ENCODE data around the gene DNAJC8. TPM values are rescaled to one million over a fixed set of nuclear protein-coding genes. Genes with fewer than 3 reads are reported as not detected.

The DNAJC8 gene
- total RNA-seq, 2 experiments from 2014 or later, result 100 to 104 TPM

GRCh38 chr1:28247612-28248272, 14.9 kb upstream of the DNAJC8 start:
- no peak for DNase-seq
- Mint-ChIP-seq H3K4me3 (peak overlapping the region; percentile 82), H3K27me3 (no peaks in the 10 kb centered on the region), H3K4me1 (peaks cover 59% of the 10 kb centered on the region), H3K27ac (peak overlapping the region; percentile 96), H3K9me3 (no peaks in the 10 kb centered on the region), H3K36me3 (ENCODE audit: low read depth) (peaks cover 6% of the 10 kb centered on the region)
- CTCF ChIA-PET, result interaction anchor here (0.6 to 6.4 kb wide), 30 partner anchors 9 to 628 kb away, joined by 3 to 77 read pairs (median 6); partner anchors contain the start of genes ATP5IF1, DNAJC8, EYA3 and MED18
- POLR2A ChIA-PET, result interaction anchor here (1.2 to 10.1 kb wide), 12 partner anchors 12 to 421 kb away, joined by 3 to 159 read pairs (median 18); partner anchors contain the start of genes ATP5IF1, GMEB1, MED18 and PHACTR4

- Mint-ChIP-seq H3K36me3 (ENCODE audit: low read depth) (peaks cover 6% of the 10 kb centered on the region), H3K27ac (peak overlapping the region; percentile 96), H3K9me3 (no peaks in the 10 kb centered on the region), H3K4me1 (peaks cover 59% of the 10 kb centered on the region), H3K27me3 (no peaks in the 10 kb centered on the region), H3K4me3 (peak overlapping the region; percentile 82)
- DNase-seq, result peak; percentile 50
- ChIA-PET POLR2A (interaction anchor here (0.6 to 10.1 kb wide), 18 partner anchors 10 to 402 kb away, joined by 3 to 159 read pairs (median 6); partner anchors contain the start of genes ATP5IF1, DNAJC8, EYA3 and MED18), CTCF (interaction anchor here (0.6 to 6.4 kb wide), 4 partner anchors 9 to 389 kb away, joined by 3 to 77 read pairs (median 4); partner anchors contain the start of genes ATP5IF1 and DNAJC8)
These were observed 13.6 kb upstream of the DNAJC8 start for GRCh38 chr1:28246427-28246832.

- peaks cover 9% of the 10 kb centered on the region for H3K36me3 Mint-ChIP-seq (ENCODE audit: low read depth)
- ChIA-PET CTCF (interaction anchor here (1.9 to 6.4 kb wide), 2 partner anchors 9 to 115 kb away, joined by 5 to 77 read pairs; partner anchors contain the start of genes ATP5IF1 and DNAJC8), POLR2A (interaction anchor here (2.4 to 10.1 kb wide), 3 partner anchors 9 to 45 kb away, joined by 5 to 159 read pairs (median 100); partner anchors contain the start of genes ATP5IF1 and SESN2)
- H3K27ac Mint-ChIP-seq, result peak overlapping the region; percentile 69
- H3K27me3 Mint-ChIP-seq, result no peaks in the 10 kb centered on the region
- no peak for DNase-seq
- no peaks in the 10 kb centered on the region for H3K9me3 Mint-ChIP-seq
- peak overlapping the region; percentile 9 for H3K4me3 Mint-ChIP-seq
- H3K4me1 Mint-ChIP-seq, result peaks cover 56% of the 10 kb centered on the region
These were observed 11.9 kb upstream of the DNAJC8 start for GRCh38 chr1:28244549-28245251.

DNA sequence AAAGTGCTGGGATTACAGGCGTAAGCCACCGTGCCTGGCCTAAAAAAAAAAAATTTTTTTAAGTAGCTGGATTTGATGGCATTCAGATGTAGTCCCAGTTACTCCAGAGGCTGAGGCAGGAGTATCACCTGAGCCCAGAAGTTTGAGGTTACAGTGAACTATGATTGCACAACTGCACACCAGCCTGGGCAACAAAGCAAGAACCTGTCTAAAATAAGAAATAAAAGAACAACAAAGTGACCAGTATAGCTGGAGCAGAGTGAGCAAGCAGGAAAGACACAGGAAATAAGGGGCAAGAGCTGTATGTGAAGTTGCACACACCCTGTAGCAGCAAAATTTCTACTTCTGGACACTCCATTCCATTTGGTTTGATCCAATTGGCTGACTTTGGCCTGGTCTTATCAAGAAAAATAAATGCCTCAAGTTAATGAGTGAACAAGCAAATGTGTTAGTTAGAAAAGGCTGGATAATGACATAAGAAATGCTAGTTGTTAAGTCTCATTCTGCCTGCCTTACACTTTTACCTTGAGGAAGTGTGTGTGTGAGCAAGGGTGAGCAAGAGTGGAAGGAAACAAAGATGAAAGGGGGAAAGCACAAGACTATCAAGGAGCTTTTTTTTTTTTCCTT, 11.0 kb upstream of the DNAJC8 start:
- POLR2A ChIA-PET, result interaction anchor here (0.5 to 10.1 kb wide), 5 partner anchors 8 to 264 kb away, joined by 3 to 159 read pairs (median 4); partner anchors contain the start of genes ATP5IF1 and SESN2
- Mint-ChIP-seq H3K27me3 (no peaks in the 10 kb centered on the region), H3K4me3 (no peak overlapping the region)

DNA sequence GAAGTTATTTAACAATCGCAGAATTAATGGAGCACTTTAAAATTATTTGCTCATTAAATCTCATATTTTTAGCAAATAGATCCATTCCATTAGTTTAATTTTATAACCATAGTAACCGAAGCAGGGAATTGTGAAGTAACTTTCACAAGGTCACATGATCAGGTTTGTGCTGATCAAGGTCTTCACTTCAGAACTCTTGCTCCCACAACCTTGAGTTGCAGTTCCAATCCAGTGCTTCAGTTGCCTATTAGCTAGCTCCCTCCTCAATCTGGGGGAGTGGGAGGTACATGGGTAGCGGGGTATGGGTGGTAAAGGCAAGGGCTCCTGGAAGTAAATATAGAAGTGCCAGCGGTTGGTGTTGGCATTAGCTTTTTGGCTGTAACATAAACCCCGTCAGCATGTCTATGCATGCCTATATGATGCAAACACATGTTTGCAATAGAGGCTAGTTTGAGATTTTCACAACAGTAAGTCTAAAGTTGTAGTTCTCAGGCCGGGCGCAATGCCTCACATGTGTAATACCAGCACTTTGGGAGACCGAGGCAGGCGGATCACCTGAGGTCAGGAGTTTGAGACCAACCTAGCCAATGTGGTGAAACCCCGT, 8.9 kb upstream of the DNAJC8 start:
- ChIA-PET CTCF (no interaction called here), POLR2A (no interaction called here)
- no peaks in the 10 kb centered on the region for H3K27me3 Mint-ChIP-seq
- H3K4me1 Mint-ChIP-seq, result peaks cover 34% of the 10 kb centered on the region
- H3K4me3 Mint-ChIP-seq, result no peak overlapping the region
- no peak for DNase-seq
- no peak overlapping the region for H3K27ac Mint-ChIP-seq
- peaks cover 12% of the 10 kb centered on the region for H3K36me3 Mint-ChIP-seq (ENCODE audit: low read depth)
- no peaks in the 10 kb centered on the region for H3K9me3 Mint-ChIP-seq

More for the DNA sequence above, 11.0 kb upstream of the DNAJC8 start:
- H3K27ac Mint-ChIP-seq, result peak overlapping the region; percentile 68
- H3K4me1 Mint-ChIP-seq, result peaks cover 50% of the 10 kb centered on the region
- H3K9me3 Mint-ChIP-seq, result no peaks in the 10 kb centered on the region
- DNase-seq, result no peak
- CTCF ChIA-PET, result interaction anchor here (1.9 kb wide), 1 partner anchor 116 kb away, joined by 5 read pairs; no protein-coding TSS in a partner anchor
- peaks cover 12% of the 10 kb centered on the region for H3K36me3 Mint-ChIP-seq (ENCODE audit: low read depth)

DNA sequence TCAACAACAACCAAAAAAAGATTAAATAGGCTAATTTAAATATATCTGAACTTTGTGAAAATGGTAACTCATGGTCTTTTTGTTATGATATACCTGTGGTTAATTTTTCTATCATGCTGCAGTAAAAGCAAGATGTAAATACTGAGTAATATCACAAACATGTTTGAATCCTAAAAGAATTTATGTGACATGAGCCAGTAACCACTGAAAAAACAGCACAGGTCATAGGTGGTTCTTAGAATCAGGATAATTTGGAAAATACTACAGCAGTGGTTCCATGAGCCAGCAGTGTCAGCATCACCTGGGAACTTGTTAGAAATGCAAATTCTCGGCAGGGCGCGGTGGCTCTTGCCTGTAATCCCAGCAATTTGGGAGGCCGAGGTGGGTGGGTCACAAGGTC, 7.2 kb upstream of the DNAJC8 start:
- Mint-ChIP-seq H3K4me1 (peaks cover 29% of the 10 kb centered on the region), H3K36me3 (ENCODE audit: low read depth) (peaks cover 8% of the 10 kb centered on the region), H3K27me3 (no peaks in the 10 kb centered on the region), H3K4me3 (no peak overlapping the region), H3K27ac (no peak overlapping the region), H3K9me3 (no peaks in the 10 kb centered on the region)
- POLR2A ChIA-PET, result no interaction called here
- no peak for DNase-seq
- CTCF ChIA-PET, result no interaction called here

GRCh38 chr1:28239004-28239403, 6.2 kb upstream of the DNAJC8 start:
- CTCF ChIA-PET, result interaction anchor here (6.9 kb wide), 1 partner anchor 9 kb away, joined by 77 read pairs; no protein-coding TSS in a partner anchor
- DNase-seq, result no peak
- peaks cover 22% of the 10 kb centered on the region for H3K4me1 Mint-ChIP-seq
- H3K27me3 Mint-ChIP-seq, result no peaks in the 10 kb centered on the region
- POLR2A ChIA-PET, result no interaction called here
- H3K36me3 Mint-ChIP-seq (ENCODE audit: low read depth), result peaks cover 8% of the 10 kb centered on the region
- no peaks in the 10 kb centered on the region for H3K9me3 Mint-ChIP-seq
- H3K4me3 Mint-ChIP-seq, result no peak overlapping the region
- no peak overlapping the region for H3K27ac Mint-ChIP-seq

GRCh38 chr1:28236656-28237322, 4.0 kb upstream of the DNAJC8 start:
- Mint-ChIP-seq H3K9me3 (no peaks in the 10 kb centered on the region), H3K27ac (no peak overlapping the region), H3K4me1 (peaks cover 24% of the 10 kb centered on the region), H3K4me3 (no peak overlapping the region), H3K27me3 (no peaks in the 10 kb centered on the region), H3K36me3 (ENCODE audit: low read depth) (peaks cover 10% of the 10 kb centered on the region)
- no peak for DNase-seq
- ChIA-PET POLR2A (interaction anchor here (0.7 to 5.2 kb wide), 10 partner anchors 10 to 345 kb away, joined by 3 to 100 read pairs (median 9); partner anchors contain the start of genes EYA3, MED18 and SESN2), CTCF (interaction anchor here (1.0 to 6.9 kb wide), 2 partner anchors 11 to 344 kb away, joined by 3 to 77 read pairs; no protein-coding TSS in a partner anchor)

DNA sequence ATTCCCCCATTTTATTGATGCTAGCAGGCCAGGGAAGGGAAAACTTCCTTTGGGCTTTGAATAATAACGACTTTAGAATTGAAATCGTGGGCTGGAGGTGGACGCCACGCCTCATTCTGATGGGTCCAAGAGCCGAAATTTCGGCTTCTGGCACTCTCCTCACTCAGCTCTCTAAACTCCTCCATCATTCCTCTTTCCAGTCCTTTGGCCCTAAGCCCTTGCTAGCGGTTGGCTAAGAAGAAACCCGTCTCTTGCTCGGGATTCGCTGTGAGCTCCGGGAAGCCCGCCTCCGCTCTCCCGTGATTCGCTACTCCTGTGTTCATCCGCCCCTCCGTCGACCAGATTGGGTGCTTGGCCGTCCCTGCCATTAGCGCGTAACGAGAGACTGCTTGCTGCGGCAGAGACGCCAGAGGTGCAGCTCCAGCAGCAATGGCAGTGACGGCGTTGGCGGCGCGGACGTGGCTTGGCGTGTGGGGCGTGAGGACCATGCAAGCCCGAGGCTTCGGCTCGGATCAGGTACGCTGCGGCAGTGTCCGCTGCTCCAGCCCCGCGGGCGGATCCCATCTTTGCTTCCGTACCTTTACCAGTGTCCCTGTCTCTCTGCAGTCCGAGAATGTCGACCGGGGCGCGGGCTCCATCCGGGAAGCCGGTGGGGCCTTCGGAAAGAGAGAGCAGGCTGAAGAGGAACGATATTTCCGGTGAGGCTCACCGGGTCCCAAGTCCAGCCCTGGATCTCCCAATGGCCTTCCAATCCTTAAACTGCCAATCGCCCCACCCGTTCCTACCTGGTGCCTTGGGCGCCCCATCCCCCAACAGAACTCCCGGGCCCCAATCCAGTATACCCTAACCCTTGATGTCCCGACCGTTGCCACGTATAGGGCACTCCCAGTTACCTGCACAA, 3.2 kb upstream of the DNAJC8 start, which contains the start of gene ATP5IF1:
TSS of gene ATP5IF1 (plus strand) at position 370 of the 901 bp plus-strand sequence. CDS start at position 430, 60 bp downstream.
- no peaks in the 10 kb centered on the region for H3K9me3 Mint-ChIP-seq
- H3K4me1 Mint-ChIP-seq, result peaks cover 25% of the 10 kb centered on the region
- no peak within 1 kb of the TSS for H3K27ac Mint-ChIP-seq
- ChIA-PET CTCF (interaction anchor here (0.6 to 6.9 kb wide), 5 partner anchors 12 to 432 kb away, joined by 3 to 77 read pairs (median 7); partner anchors contain the start of genes EYA3 and GMEB1), POLR2A (interaction anchor here (0.6 to 5.2 kb wide), 14 partner anchors 10 to 946 kb away, joined by 3 to 100 read pairs (median 6); partner anchors contain the start of genes EYA3, MED18, SESN2 and SRSF4)
- no peak within 1 kb of the TSS for H3K4me3 Mint-ChIP-seq
- peak; percentile 96 for DNase-seq
- H3K36me3 Mint-ChIP-seq (ENCODE audit: low read depth), result peaks cover 10% of the 10 kb centered on the region
- no peaks in the 10 kb centered on the region for H3K27me3 Mint-ChIP-seq

GRCh38 chr1:28233264-28233606, 406 bp upstream of the DNAJC8 start:
- DNase-seq, result no peak
- peaks cover 10% of the 10 kb centered on the region for H3K36me3 Mint-ChIP-seq (ENCODE audit: low read depth)
- H3K27me3 Mint-ChIP-seq, result no peaks in the 10 kb centered on the region
- no peaks in the 10 kb centered on the region for H3K9me3 Mint-ChIP-seq
- CTCF ChIA-PET, result interaction anchor here (6.9 kb wide), 1 partner anchor 15 kb away, joined by 77 read pairs; no protein-coding TSS in a partner anchor
- POLR2A ChIA-PET, result interaction anchor here (0.6 kb wide), 1 partner anchor 200 kb away, joined by 4 read pairs; no protein-coding TSS in a partner anchor
- H3K4me1 Mint-ChIP-seq, result peaks cover 26% of the 10 kb centered on the region
- H3K27ac Mint-ChIP-seq, result no peak overlapping the region
- peak overlapping the region; percentile 14 for H3K4me3 Mint-ChIP-seq

DNA sequence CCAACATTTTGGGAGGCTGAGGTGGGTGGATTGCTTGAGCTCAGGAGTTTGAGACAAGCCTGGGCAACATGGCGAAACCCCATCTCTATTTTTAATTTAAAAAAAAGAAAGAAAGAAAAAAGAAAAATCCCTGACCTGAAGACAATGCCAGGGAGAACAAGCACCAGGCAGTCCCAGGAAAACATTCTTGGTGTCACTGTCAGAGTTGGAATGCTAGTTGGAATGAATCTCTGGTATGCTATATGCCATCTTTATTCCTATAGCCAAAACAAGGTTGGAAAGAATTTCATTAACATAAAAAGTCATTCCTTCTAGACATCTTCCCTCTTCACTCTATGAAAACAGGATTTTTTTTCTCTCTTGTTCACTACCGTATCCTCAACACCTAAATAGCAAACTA, 2.8 kb downstream of the DNAJC8 start:
- H3K27me3 Mint-ChIP-seq, result no peaks in the 10 kb centered on the region
- H3K4me3 Mint-ChIP-seq, result no peak overlapping the region
- peaks cover 26% of the 10 kb centered on the region for H3K4me1 Mint-ChIP-seq
- ChIA-PET POLR2A (no interaction called here), CTCF (interaction anchor here (0.9 to 1.2 kb wide), 2 partner anchors 21 to 139 kb away, joined by 3 read pairs; no protein-coding TSS in a partner anchor)
- peaks cover 28% of the 10 kb centered on the region for H3K36me3 Mint-ChIP-seq (ENCODE audit: low read depth)
- H3K27ac Mint-ChIP-seq, result no peak overlapping the region
- no peak for DNase-seq
- H3K9me3 Mint-ChIP-seq, result no peaks in the 10 kb centered on the region

Measured in activated CD4-positive, alpha-beta memory T cell treated with anti-CD3 and anti-CD28 coated beads, Interleukin-2, amount 10 ng/mL, durations not matched to agents 7 days and 5 days (primary cell).